Neural progenitor cell (in vitro differentiated cells): Measurements from ENCODE around the gene ITPR2. TPM values are rescaled to one million over a fixed set of nuclear protein-coding genes. Genes with fewer than 3 reads are reported as not detected.
"Not testable (repeated sequence)": the region's sequence is repeated elsewhere in the genome, so short reads cannot be mapped to it uniquely, and the experiment has no call there.

Experiments
- DNase-seq: peaks from one replicate; pipeline ENCODE4 v3.0.0-alpha.2; 2016; ENCODE audit warnings: low spot score
- H2AFZ ChIP-seq: fragments of 200-600 bp; sonication (generic); replicated peaks from 2 replicates; pipeline ENCODE4 v1.6.1; 2016; ENCODE audit warnings: antibody characterized with exemption
- H3F3A ChIP-seq: fragments of 200-600 bp; sonication (generic); 2 replicates; pipeline ENCODE4 v1.6.1; 2016; ENCODE audit warnings: antibody characterized with exemption, low read depth
- H3K27ac ChIP-seq: fragments of 200-600 bp; sonication (generic); 2 replicates; pipeline ENCODE4 v1.5.1; 2016; ENCODE audit warnings: mild to moderate bottlenecking
- H3K27me3 ChIP-seq: fragments of 200-600 bp; sonication (generic); 2 replicates; pipeline ENCODE4 v1.6.1; 2016; ENCODE audit warnings: mild to moderate bottlenecking, moderate library complexity
- H3K36me3 ChIP-seq: fragments of 200-600 bp; sonication (generic); 2 replicates; pipeline ENCODE4 v1.5.1; 2016
- H3K4me1 ChIP-seq: fragments of 200-600 bp; sonication (generic); 2 replicates; pipeline ENCODE4 v1.6.1; 2016; ENCODE audit warnings: mixed run types
- H3K4me2 ChIP-seq: fragments of 200-600 bp; sonication (generic); 2 replicates; pipeline ENCODE4 v1.6.1; 2016
- H3K4me3 ChIP-seq: fragments of 200-600 bp; sonication (generic); 2 replicates; pipeline ENCODE4 v1.5.1; 2016
- H3K79me2 ChIP-seq: fragments of 200-600 bp; sonication (generic); 2 replicates; pipeline ENCODE4 v1.6.1; 2016; ENCODE audit warnings: low read depth
- H3K9ac ChIP-seq: fragments of 200-600 bp; sonication (generic); 2 replicates; pipeline ENCODE4 v1.6.1; 2016
- H3K9me3 ChIP-seq: fragments of 200-600 bp; sonication (generic); 2 replicates; pipeline ENCODE4 v1.5.1; 2016; ENCODE audit warnings: low read depth
- H4K20me1 ChIP-seq: fragments of 200-600 bp; sonication (generic); 2 replicates; pipeline ENCODE4 v1.6.1; 2016; ENCODE audit warnings: low read depth
- H3K27ac Mint-ChIP-seq: 3 replicates; pipeline ENCODE4 v1.8.0; 2021; ENCODE audit warnings: mixed read lengths
- H3K27me3 Mint-ChIP-seq: 2 replicates; pipeline ENCODE4 v1.8.0; 2022; ENCODE audit warnings: low read depth, mild to moderate bottlenecking, inconsistent platforms, moderate library complexity, mixed read lengths; ENCODE audit not compliant: insufficient read depth
- H3K36me3 Mint-ChIP-seq: 3 replicates; pipeline ENCODE4 v1.8.0; 2021; ENCODE audit warnings: mixed read lengths
- H3K4me1 Mint-ChIP-seq: 3 replicates; pipeline ENCODE4 v1.8.0; 2021; ENCODE audit warnings: mixed read lengths
- H3K4me3 Mint-ChIP-seq: 3 replicates; pipeline ENCODE4 v1.8.0; 2021; ENCODE audit warnings: mild to moderate bottlenecking, moderate library complexity, mixed read lengths
- H3K9me3 Mint-ChIP-seq: 3 replicates; pipeline ENCODE4 v1.8.0; 2020; ENCODE audit warnings: mixed read lengths
- EZH2 ChIP-seq: fragments of 200-600 bp; sonication (generic); IDR thresholded peaks from 2 replicates; pipeline ENCODE4 v1.6.1; 2017; ENCODE audit warnings: antibody characterized with exemption, mild to moderate bottlenecking, moderate library complexity
- EZH2phosphoT487 ChIP-seq: fragments of 200-600 bp; sonication (generic); IDR thresholded peaks from 2 replicates; pipeline ENCODE4 v1.6.1; 2017; ENCODE audit warnings: antibody characterized with exemption
- total RNA-seq: library from RNA; depleted of rRNA; stranded (reverse); fragments of >200 nt; gene quantifications from 2 replicates; pipeline ENCODE4 v1.2.3, GENCODE V29; 2015; ENCODE audit warnings: low replicate concordance
- TF ChIP-seq, protein P1 (sequence below): fragments of 200-600 bp; sonication (generic); IDR thresholded peaks from 2 replicates; pipeline ENCODE4 v1.5.1; 2017; ENCODE audit warnings: antibody characterized with exemption, mild to moderate bottlenecking

ITPR2 gene
- total RNA-seq, 1 donor from 2014 or later: 11.4 TPM

DNA sequence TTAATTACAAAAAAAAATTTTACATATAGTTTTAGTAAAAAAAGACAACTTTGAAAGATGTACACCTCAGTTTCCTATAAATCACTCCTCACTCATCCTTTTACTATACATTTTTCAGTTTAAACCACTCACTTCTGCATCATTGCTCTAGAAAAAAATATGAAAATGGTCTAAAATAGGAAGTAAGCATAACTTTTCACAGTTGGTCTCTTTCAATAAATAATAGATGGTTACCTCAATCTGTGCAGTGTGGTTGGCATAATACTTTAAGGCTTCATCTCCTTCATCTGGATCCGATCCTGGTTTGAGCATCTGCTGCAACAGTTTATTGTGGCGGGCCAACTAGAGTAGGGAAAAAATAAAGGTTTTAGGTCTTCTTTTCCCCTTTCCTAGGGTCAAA lies 389.7 kb downstream of the ITPR2 start:
- DNase-seq: no peak

GRCh38 chr12:26441434-26441833 lies 391.6 kb downstream of the ITPR2 start:
- no peak overlapping the region for H3K4me3 ChIP-seq
- H3K9ac ChIP-seq: no peak overlapping the region
- Mint-ChIP-seq H3K4me3 (no peak overlapping the region), H3K36me3 (no peaks in the 10 kb centered on the region), H3K27me3 (no peaks in the 10 kb centered on the region), H3K4me1 (no peaks in the 10 kb centered on the region), H3K9me3 (no peaks in the 10 kb centered on the region), H3K27ac (no peak overlapping the region)
- H3K4me1 ChIP-seq: no peaks in the 10 kb centered on the region
- no peak overlapping the region for H2AFZ ChIP-seq
- TF ChIP-seq, protein P1, sequence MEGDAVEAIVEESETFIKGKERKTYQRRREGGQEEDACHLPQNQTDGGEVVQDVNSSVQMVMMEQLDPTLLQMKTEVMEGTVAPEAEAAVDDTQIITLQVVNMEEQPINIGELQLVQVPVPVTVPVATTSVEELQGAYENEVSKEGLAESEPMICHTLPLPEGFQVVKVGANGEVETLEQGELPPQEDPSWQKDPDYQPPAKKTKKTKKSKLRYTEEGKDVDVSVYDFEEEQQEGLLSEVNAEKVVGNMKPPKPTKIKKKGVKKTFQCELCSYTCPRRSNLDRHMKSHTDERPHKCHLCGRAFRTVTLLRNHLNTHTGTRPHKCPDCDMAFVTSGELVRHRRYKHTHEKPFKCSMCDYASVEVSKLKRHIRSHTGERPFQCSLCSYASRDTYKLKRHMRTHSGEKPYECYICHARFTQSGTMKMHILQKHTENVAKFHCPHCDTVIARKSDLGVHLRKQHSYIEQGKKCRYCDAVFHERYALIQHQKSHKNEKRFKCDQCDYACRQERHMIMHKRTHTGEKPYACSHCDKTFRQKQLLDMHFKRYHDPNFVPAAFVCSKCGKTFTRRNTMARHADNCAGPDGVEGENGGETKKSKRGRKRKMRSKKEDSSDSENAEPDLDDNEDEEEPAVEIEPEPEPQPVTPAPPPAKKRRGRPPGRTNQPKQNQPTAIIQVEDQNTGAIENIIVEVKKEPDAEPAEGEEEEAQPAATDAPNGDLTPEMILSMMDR: no peak
- no peak for TF ChIP-seq EZH2phosphoT487
- TF ChIP-seq EZH2: no peak
- H3K27me3 ChIP-seq: no peaks in the 10 kb centered on the region
- H3K27ac ChIP-seq: no peak overlapping the region
- H3K9me3 ChIP-seq: no peaks in the 10 kb centered on the region
- H4K20me1 ChIP-seq: no peaks in the 10 kb centered on the region
- H3K79me2 ChIP-seq: no peaks in the 10 kb centered on the region
- H3F3A ChIP-seq: no peaks in the 10 kb centered on the region
- H3K4me2 ChIP-seq: no peak overlapping the region
- H3K36me3 ChIP-seq: no peaks in the 10 kb centered on the region
- DNase-seq: no peak

More for the DNA sequence above, 389.7 kb downstream of the ITPR2 start:
- no peaks in the 10 kb centered on the region for H3K4me1 Mint-ChIP-seq
- Histone ChIP-seq H4K20me1 (no peaks in the 10 kb centered on the region), H3K27me3 (no peaks in the 10 kb centered on the region), H3K4me2 (no peak overlapping the region), H3F3A (no peaks in the 10 kb centered on the region), H3K27ac (no peak overlapping the region), H3K4me3 (no peak overlapping the region), H3K9ac (no peak overlapping the region), H2AFZ (no peak overlapping the region), H3K36me3 (no peaks in the 10 kb centered on the region), H3K79me2 (no peaks in the 10 kb centered on the region), H3K9me3 (no peaks in the 10 kb centered on the region), H3K4me1 (no peaks in the 10 kb centered on the region)
- H3K9me3 Mint-ChIP-seq: no peaks in the 10 kb centered on the region
- H3K27me3 Mint-ChIP-seq: no peaks in the 10 kb centered on the region
- no peak overlapping the region for H3K4me3 Mint-ChIP-seq
- no peaks in the 10 kb centered on the region for H3K36me3 Mint-ChIP-seq
- H3K27ac Mint-ChIP-seq: no peak overlapping the region
- TF ChIP-seq EZH2phosphoT487 (no peak), EZH2 (no peak)
- TF ChIP-seq, protein P1: no peak

DNA sequence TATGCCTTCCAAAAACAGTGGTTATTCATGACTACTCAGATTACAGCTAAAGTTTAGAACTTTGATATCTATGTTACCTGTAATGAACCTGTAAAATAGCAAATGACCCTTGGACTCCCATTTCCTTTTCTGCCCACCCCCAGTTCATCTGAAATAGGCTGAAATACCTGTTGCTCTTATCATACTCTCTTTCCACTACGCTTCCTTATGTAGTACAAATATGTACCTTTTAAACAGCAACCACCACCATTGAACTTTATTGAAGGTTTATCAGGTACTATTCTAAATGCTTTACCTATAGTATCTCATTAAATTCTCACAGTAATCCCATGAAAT lies 398.0 kb downstream of the ITPR2 start:
- no peaks in the 10 kb centered on the region for H4K20me1 ChIP-seq
- no peaks in the 10 kb centered on the region for H3K4me1 ChIP-seq
- no peak overlapping the region for H3K4me3 ChIP-seq
- Mint-ChIP-seq H3K27ac (no peak overlapping the region), H3K9me3 (no peaks in the 10 kb centered on the region), H3K4me3 (no peak overlapping the region), H3K36me3 (no peaks in the 10 kb centered on the region), H3K27me3 (no peaks in the 10 kb centered on the region), H3K4me1 (no peaks in the 10 kb centered on the region)
- no peak for DNase-seq
- H3K27ac ChIP-seq: no peak overlapping the region
- no peak for TF ChIP-seq EZH2phosphoT487
- H3F3A ChIP-seq: no peaks in the 10 kb centered on the region
- no peak overlapping the region for H2AFZ ChIP-seq
- H3K27me3 ChIP-seq: no peaks in the 10 kb centered on the region
- no peaks in the 10 kb centered on the region for H3K9me3 ChIP-seq
- H3K9ac ChIP-seq: no peak overlapping the region
- no peaks in the 10 kb centered on the region for H3K79me2 ChIP-seq
- no peaks in the 10 kb centered on the region for H3K36me3 ChIP-seq
- H3K4me2 ChIP-seq: no peak overlapping the region

GRCh38 chr12:26434299-26435068 lies 398.5 kb downstream of the ITPR2 start:
- H3K79me2 ChIP-seq: no peaks in the 10 kb centered on the region
- H3K27ac ChIP-seq: no peak overlapping the region
- no peak overlapping the region for H3K27ac Mint-ChIP-seq
- peak; percentile 71 for DNase-seq
- no peaks in the 10 kb centered on the region for H3K36me3 Mint-ChIP-seq
- no peak overlapping the region for H2AFZ ChIP-seq
- H3K36me3 ChIP-seq: no peaks in the 10 kb centered on the region
- H3K4me1 ChIP-seq: no peaks in the 10 kb centered on the region
- H3K4me1 Mint-ChIP-seq: no peaks in the 10 kb centered on the region
- H3K27me3 Mint-ChIP-seq: no peaks in the 10 kb centered on the region
- no peaks in the 10 kb centered on the region for H3F3A ChIP-seq
- H4K20me1 ChIP-seq: no peaks in the 10 kb centered on the region
- no peaks in the 10 kb centered on the region for H3K9me3 ChIP-seq
- H3K27me3 ChIP-seq: no peaks in the 10 kb centered on the region
- no peak overlapping the region for H3K4me3 ChIP-seq
- H3K4me2 ChIP-seq: no peak overlapping the region
- H3K9ac ChIP-seq: no peak overlapping the region
- TF ChIP-seq, protein P1: peak; percentile 81
- no peak for TF ChIP-seq EZH2
- no peaks in the 10 kb centered on the region for H3K9me3 Mint-ChIP-seq
- no peak overlapping the region for H3K4me3 Mint-ChIP-seq

GRCh38 chr12:26433701-26434100 lies 399.3 kb downstream of the ITPR2 start:
- H3K4me3 ChIP-seq, H2AFZ ChIP-seq, H3K27ac ChIP-seq, H4K20me1 ChIP-seq, DNase-seq, H3K4me1 ChIP-seq, H3K27ac Mint-ChIP-seq, H3K36me3 ChIP-seq, H3K4me3 Mint-ChIP-seq, H3K79me2 ChIP-seq, H3K27me3 ChIP-seq, H3K27me3 Mint-ChIP-seq, H3K36me3 Mint-ChIP-seq, H3K4me2 ChIP-seq, H3K9me3 ChIP-seq, H3F3A ChIP-seq, H3K9ac ChIP-seq, H3K4me1 Mint-ChIP-seq, H3K9me3 Mint-ChIP-seq: not testable (repeated sequence)
